Sciatic nerve (tissue), 2 donors: ENCODE measurements around the gene BMP8A. TPM values are rescaled to one million over a fixed set of nuclear protein-coding genes. Genes with fewer than 3 reads are reported as not detected.

Source experiments
- ATAC-seq: fragments of 200-7000 bp; cut with Tn5 transposase; one replicate; pipeline ENCODE4 v1.9.1; 2020; ENCODE audit warnings: mild to moderate bottlenecking, moderate library complexity
- DNase-seq: peaks from one replicate; pipeline ENCODE4 v3.0.0-alpha.2; 2020; ENCODE audit warnings: low spot score
- intact Hi-C: fragments of 100-400 bp; cut with DNase I; formaldehyde crosslinking; loops from one replicate; pipeline ENCODE4 v1.14.2; 2022
- total RNA-seq: library from RNA; stranded (reverse); fragmentation: NEBNext Ultra II Directional; extraction: Animal tissue kit (Norgen Biotek cat#: 25700); gene quantifications from one replicate; pipeline ENCODE4 v1.2.1, GENCODE V29; 2021
- donor health status: DM: no; HTN: no; CAD: no.
- donor health status: DM: no; HTN: no; CAD: no.

Gene BMP8A
- total RNA-seq, 1 donor from 2014 or later, result 8.3 TPM

GRCh38 chr1:39554277-39554676 is 62.8 kb downstream of the BMP8A start:
- ATAC-seq, result no peak
- intact Hi-C loops, result no loop called here
- DNase-seq, result no peak

- DNase-seq (no peak), ATAC-seq (no peak)
- intact Hi-C loops, result no loop called here
These were observed 69.8 kb downstream of the BMP8A start for GRCh38 chr1:39561279-39561678.

DNA sequence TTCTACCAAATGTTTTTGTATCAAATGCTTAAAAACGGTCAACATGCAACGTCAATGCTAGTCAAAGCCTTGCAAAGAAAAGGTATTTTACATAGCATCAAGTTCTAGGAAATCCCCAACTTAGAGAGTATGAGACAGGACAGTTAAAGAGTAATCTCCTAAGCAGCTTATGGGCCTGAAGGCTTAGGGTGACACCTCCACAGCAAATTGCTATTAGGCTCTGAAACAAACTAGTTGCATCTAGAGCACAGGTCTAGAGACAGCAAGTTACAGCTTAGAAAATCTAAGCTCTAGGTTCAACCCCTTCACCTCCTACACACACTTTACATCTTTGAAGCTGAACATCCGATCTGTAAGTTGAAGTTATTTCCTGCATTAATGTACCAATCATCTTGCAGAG is 71.5 kb downstream of the BMP8A start:
- intact Hi-C loops, result no loop called here
- DNase-seq, result no peak
- no peak for ATAC-seq

DNA sequence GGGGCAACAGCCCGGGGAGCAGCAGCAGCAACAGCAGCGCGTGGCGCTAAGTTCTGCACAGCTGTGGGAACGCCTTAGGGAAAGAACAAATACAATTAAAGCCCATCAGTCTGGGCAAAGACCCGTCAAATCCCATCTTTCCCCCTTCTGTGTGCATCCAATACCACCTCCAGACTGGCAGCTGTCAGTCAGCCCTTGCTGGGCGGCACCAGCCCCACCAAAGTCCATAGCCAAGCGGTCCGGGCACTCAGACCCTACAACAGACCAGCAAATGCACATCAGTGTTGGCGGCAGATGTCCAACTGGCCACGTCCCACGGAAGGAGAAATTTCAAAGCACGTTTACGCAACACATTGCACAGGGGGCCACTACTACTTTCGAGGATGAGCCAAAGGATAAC is 72.2 kb downstream of the BMP8A start:
- DNase-seq (no peak), ATAC-seq (no peak)
- intact Hi-C loops, result no loop called here

DNA sequence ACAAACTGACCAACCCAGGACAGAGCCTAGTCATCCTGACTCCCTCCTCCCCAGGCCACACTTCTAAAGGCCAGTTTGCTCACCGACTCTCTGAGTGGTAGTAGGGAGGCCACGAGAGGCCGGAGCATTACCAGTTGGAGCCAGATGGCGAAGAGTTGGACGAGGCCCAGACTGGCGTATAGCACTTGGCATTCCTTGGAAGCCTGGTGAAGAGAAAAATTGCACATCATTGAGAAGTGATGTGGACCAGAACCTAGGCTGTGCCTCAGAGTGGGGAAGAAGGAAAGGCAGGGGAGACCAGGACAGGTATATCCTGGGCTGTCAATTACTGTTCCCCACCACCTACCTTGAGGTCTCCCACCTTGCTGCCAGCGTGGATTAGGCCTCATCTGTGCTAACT is 72.9 kb downstream of the BMP8A start:
- ATAC-seq, result no peak
- intact Hi-C loops, result no loop called here
- no peak for DNase-seq

GRCh38 chr1:39564941-39565340 is 73.5 kb downstream of the BMP8A start:
- intact Hi-C loops, result no loop called here
- ATAC-seq, result no peak
- DNase-seq, result no peak

- intact Hi-C loops, result no loop called here
- ATAC-seq (no peak), DNase-seq (no peak)
These were observed 75.2 kb downstream of the BMP8A start for GRCh38 chr1:39566441-39567137.

DNA sequence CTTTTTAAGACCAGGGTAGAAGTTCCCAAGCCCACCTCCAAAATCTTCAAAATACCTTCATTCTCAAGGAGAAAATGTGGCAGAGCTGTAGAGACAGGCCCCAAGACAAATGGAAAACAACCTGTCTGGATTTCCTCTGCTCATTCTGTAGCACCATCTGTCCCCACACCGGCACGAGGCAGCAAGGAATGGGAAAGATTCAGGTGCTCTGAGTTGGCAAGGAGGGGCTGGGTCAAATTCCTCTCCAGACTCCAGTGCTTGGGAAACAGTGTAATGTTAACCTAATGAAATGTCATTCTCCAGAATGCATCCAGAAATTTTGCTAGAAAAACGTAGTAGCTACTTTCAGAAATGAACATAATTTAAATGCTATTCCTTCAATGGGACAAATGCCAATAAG is 75.9 kb downstream of the BMP8A start:
- intact Hi-C loops, result no loop called here
- ATAC-seq (no peak), DNase-seq (no peak)

DNA sequence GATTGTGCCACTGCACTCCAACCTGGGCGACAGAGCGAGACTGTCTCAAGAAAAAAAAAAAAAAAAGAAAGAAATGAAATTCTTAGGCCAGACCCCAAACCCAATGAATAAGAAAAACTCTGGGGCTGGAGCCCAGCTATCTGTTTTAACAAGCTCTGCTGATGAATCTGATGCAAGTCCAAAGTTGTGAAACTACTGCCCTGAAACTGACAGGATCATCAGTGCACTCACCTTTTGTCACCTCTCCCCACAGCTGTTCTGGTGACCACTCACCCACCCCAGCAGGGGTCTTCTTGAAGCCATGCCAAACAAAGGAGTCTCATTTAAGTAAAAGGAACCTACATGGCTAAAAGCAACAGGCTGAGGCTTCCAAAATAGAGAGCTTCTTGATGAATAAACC is 76.8 kb downstream of the BMP8A start:
- DNase-seq (no peak), ATAC-seq (no peak)
- intact Hi-C loops, result no loop called here

- ATAC-seq, result no peak
- intact Hi-C loops, result no loop called here
- no peak for DNase-seq
These were observed 77.6 kb downstream of the BMP8A start for GRCh38 chr1:39569034-39569433.

- ATAC-seq (no peak), DNase-seq (no peak)
- intact Hi-C loops, result no loop called here
These were observed 79.2 kb downstream of the BMP8A start for GRCh38 chr1:39570477-39571177.

DNA sequence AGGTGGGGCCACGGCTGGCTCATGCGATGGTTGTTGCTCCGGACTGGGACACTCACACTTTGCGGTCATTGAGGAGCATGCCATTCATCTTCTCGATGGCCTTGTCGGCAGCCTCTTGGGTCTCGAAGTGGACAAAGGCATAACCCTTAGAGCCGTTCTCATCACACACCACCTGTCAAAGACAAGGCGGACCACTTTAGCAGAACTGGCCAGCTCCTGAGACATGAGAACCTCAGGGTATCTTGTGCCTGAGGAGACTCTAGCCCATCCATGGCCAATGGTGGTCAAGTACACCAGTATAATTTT is 79.7 kb downstream of the BMP8A start:
- intact Hi-C loops, result no loop called here
- DNase-seq (no peak), ATAC-seq (no peak)

DNA sequence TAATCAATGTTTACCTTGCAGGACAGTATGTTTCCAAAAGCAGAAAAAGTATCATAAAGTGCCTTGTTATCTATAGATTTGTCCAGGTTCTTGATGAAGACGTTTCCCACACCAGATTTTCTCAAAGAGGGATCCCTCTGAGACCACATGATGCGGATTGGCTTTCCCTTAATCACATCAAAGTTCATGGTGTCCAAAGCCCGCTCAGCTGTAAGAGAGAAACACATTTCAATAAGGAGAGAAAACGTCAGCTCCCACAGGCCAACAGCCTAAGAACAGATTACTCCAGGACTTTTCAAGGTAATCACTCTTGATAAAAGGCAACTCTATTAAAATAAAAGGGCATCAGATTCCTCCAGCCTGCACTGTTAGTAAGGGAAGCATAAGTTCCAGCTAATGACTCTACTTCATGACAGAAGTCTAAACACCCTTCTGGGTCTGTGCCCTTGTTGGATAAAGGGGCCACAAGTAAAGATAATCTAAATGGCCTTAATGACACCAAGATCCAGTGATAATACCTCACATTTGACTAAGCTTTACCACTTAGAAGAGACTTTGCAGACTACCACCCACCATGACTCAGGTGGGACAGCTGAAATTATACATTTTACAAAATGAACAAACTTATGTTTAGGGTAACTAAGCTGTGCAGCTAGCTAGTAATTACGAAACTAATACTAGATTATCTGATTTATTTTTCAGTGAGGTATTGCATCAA is 81.1 kb downstream of the BMP8A start:
- intact Hi-C loops, result no loop called here
- ATAC-seq (no peak), DNase-seq (no peak)

- intact Hi-C loops, result no loop called here
- DNase-seq, result no peak
- no peak for ATAC-seq
These were observed 81.6 kb downstream of the BMP8A start for GRCh38 chr1:39573097-39573465.

GRCh38 chr1:39573736-39574624 is 82.5 kb downstream of the BMP8A start:
- no peak for DNase-seq
- peak; percentile 11 for ATAC-seq
- intact Hi-C loops, result no loop called here

- ATAC-seq, result no peak
- intact Hi-C loops, result no loop called here
These were observed 83.2 kb downstream of the BMP8A start for GRCh38 chr1:39574646-39575045.

More at GRCh38 chr1:39574646-39575045, 83.2 kb downstream of the BMP8A start:
- no peak for DNase-seq
